ENCODE measurements around the gene TANGO2. TPM values are rescaled to one million over a fixed set of nuclear protein-coding genes. Genes with fewer than 3 reads are reported as not detected.

The TANGO2 gene
- total and polyA plus RNA-seq, 9 donors = 11.0 to 17.5 (median 13.3) TPM

GRCh38 chr22:20080445-20080775, 59.5 kb downstream of the TANGO2 start:
- intact Hi-C loops (cut with DNase I) = no loop called here
- Histone ChIP-seq H3K27me3 (no peaks in the 10 kb centered on the region), H3K36me3 (no peaks in the 10 kb centered on the region), H3K9me3 (no peaks in the 10 kb centered on the region), H3K4me1 (ENCODE audit: insufficient read depth) (peaks cover 22% of the 10 kb centered on the region), H3K4me3 (peak overlapping the region; percentile 62), H3K27ac (peak overlapping the region; percentile 73 to 83)
- TF ChIP-seq CTCF (IDR thresholded peaks at IDR 0.05) = no peak
- TF ChIP-seq EP300 (IDR thresholded peaks at IDR 0.05) = no peak
- no peak for TF ChIP-seq POLR2A (IDR thresholded peaks at IDR 0.05)
- WGBS, 3 donors = 0 to 1% (median 1%) methylated on average over 22 to 34 of the region's 34 CpGs
- peak; percentile 57 to 74 (median 66) for DNase-seq

DNA sequence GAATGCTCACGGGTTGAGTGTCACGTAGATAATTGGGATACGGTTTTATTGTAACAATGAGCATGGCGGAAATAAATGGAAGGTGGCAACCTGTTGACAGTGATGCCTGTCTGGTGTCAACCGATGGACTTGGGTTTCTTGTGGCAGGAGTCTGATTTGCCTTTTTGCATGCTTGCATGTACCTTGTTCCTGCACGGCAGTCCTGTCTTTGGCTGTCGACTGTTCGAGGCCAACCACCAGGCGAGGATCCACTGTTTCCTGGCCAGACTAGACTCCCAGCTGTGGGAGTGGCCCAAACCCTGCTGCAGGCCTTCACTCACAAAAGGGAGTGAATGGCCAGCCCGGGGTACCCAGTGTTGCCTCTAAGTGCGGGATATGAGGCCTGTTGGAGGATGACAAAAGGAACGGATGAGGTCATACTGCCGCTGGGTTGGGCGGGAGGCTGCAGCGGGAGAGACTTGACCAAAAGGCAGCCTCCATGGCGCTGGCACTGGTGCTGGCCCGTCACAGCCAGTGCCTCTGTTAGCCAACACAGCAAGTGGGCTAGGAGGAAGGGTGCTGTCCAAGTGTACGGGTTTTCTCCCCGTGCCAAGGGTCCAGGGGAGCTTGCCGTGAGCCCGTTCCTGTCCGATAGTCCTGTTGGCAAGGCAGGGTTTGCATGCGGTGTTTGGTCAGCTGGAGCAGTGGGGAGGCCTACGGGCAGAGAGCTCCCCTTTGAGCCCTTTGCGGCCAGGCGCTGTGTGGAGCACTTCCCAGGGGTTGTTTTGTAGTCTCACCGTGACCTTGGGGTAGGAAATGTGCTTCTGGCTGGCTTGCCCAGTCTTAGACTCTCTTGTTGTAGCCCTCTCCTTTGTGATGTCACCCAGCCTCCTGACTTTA, 60.1 kb downstream of the TANGO2 start:
- TF ChIP-seq EP300 (IDR thresholded peaks at IDR 0.05) (no peak), CTCF (IDR thresholded peaks at IDR 0.05) (no peak), POLR2A (IDR thresholded peaks at IDR 0.05) (no peak)
- intact Hi-C loops (cut with DNase I) = no loop called here
- WGBS, 3 donors = 2 to 5% (median 3%) methylated on average over 27 of the region's 27 CpGs
- Histone ChIP-seq H3K9me3 (no peaks in the 10 kb centered on the region), H3K4me3 (peak overlapping the region; percentile 62), H3K36me3 (no peaks in the 10 kb centered on the region), H3K27me3 (no peaks in the 10 kb centered on the region), H3K4me1 (ENCODE audit: insufficient read depth) (peaks cover 22% of the 10 kb centered on the region), H3K27ac (peak overlapping the region; percentile 73 to 83)
- peak in 2 of 5 donors; percentile 54 to 56 for DNase-seq

DNA sequence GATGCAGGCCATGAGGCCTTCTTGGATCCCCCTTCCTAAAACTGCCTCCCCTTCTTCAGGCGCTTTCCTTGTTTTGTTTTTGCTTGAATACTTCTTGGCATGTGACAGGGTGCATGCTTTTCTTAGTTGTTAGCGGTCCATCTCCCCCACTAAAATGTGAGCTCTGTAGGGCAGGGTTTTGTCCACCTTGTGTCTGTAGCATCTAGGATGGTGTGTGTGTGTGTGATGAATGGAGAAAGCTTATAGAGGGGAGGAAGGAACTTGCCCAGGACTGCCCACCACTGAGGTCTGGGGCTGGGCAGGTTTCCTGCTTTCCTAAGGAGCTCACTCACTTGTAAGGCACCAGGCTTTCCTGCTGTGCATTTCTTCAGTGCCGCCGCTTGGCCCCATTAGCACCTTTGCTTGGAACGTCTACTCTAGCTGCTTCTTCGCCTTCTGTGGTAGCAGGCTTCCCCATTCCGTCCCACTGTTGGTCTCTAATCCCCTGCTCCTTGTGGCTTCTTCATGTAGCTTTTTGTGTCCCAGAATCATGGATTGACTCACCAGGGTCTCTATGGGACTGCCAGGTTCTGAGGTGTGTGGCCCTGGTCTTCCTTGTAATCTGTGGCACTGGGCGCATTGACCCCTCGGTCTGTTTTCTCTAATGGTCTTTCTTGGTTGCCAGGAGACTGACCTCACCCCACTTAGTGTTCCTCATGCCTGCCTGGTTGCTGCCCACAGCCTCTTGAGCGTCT, 62.4 kb downstream of the TANGO2 start:
- Histone ChIP-seq H3K27ac (no peak overlapping the region), H3K9me3 (no peaks in the 10 kb centered on the region), H3K36me3 (peaks cover 2% of the 10 kb centered on the region), H3K4me3 (no peak overlapping the region), H3K4me1 (ENCODE audit: insufficient read depth) (peaks cover 22% of the 10 kb centered on the region), H3K27me3 (no peaks in the 10 kb centered on the region)
- 59 to 73% (median 69%) methylated on average over 10 of the region's 10 CpGs for WGBS, 3 donors
- no peak for DNase-seq
- TF ChIP-seq CTCF (IDR thresholded peaks at IDR 0.05) = no peak
- TF ChIP-seq EP300 (IDR thresholded peaks at IDR 0.05) = no peak
- no peak for TF ChIP-seq POLR2A (IDR thresholded peaks at IDR 0.05)
- intact Hi-C loops (cut with DNase I) = no loop called here

GRCh38 chr22:20083891-20084546, 63.1 kb downstream of the TANGO2 start:
- Histone ChIP-seq H3K9me3 (no peaks in the 10 kb centered on the region), H3K27me3 (no peaks in the 10 kb centered on the region), H3K36me3 (peaks cover 2% of the 10 kb centered on the region), H3K4me1 (ENCODE audit: insufficient read depth) (peaks cover 22% of the 10 kb centered on the region), H3K27ac (no peak overlapping the region), H3K4me3 (no peak overlapping the region)
- intact Hi-C loops (cut with DNase I) = no loop called here
- TF ChIP-seq POLR2A (IDR thresholded peaks at IDR 0.05) = no peak
- WGBS, 3 donors = 64 to 75% (median 71%) methylated on average over 10 of the region's 10 CpGs
- DNase-seq = no peak
